GM18868 (cell line): ENCODE data around the gene PDIA4.
"Not testable (repeated sequence)": the region's sequence is repeated elsewhere in the genome, so short reads cannot be mapped to it uniquely, and the experiment has no call there.

Experiments
- ATAC-seq: cut with Tn5 transposase; IDR thresholded peaks from one replicate; pipeline ENCODE4 v1.9.1; 2021; ENCODE audit warnings: mild to moderate bottlenecking, moderate library complexity; ENCODE audit not compliant: unreplicated experiment

PDIA4 gene

DNA sequence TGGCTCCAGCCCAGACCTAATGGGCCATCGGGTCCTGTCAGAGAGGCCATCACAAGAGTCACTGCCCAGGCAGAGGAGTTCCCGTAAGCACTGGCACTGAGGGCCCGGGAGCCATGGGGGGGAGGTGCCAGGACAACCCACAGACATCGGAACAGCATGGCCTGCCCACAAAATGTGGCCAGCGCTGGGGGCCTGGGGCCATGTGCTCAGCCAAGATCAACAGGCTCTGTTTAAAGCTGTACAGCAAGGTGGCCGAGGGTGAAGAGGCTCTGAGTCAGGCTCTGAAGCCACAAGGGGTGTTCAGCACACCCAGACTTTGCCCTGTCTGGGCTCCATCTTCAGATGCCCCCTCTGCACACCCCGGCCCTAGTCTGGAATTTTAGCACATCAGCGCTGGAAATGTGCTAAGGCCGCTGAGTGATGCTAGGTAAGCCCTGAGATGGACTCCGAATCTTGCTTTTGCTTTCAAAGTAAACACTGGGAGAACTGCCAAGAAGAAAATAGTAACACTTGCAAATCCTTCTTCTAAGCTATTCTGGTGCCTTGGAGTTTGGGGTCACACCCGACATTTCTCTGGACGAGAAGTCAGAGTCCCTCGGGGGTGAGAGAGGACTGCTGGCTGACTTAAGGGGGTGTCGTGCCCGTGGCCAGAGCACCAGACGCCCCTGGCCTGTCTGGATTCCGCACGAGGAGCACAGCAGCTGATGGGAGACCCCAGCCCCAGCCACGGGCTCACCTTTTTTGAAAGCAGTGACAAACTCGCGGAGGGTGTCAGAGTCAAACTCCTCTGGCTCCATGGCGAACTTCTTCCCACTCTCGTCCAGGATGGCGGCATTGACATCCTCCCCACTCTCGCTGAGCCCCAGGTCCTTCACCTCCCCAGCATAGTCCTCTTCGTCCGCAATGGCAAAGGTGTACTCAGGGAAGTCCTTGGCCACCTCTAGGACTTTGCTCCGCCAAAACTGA, 23.6 kb downstream of the PDIA4 start:
- ATAC-seq = no peak

DNA sequence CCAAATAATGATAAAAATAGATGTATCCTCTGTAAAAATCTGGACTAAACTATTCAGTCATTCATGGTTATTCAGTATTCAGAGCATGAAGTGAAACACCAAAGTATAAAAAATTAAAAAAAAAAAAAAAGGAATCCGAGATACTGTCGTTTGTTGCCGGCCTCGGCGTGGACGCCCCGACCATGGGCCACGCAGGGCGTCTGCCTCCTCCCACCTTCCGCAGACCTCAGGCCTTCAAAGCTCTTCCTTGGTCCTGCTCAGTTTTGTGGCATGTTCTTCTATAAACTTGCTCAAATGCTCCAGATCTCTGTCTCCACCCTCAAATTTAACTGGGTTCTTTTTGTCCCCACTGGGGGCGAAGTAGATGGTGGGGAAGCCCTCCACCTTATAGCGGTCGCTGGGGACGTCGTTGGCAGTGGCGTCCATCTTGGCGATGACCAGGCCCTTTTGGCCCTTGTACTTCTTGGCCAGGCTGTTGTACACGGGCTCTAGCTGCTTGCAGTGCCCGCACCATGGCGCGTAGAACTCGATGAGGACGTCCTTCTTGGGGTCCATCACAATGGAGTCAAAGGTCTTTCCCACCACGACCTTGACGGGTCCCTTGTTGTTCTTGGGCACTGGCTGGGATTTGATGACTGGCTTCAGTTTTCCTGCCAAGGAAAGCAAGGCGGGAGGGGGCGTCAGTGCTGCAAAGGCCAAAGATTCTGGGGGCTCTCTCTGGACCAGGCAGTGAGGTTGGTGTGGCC, 24.6 kb downstream of the PDIA4 start:
- ATAC-seq = no peak

DNA sequence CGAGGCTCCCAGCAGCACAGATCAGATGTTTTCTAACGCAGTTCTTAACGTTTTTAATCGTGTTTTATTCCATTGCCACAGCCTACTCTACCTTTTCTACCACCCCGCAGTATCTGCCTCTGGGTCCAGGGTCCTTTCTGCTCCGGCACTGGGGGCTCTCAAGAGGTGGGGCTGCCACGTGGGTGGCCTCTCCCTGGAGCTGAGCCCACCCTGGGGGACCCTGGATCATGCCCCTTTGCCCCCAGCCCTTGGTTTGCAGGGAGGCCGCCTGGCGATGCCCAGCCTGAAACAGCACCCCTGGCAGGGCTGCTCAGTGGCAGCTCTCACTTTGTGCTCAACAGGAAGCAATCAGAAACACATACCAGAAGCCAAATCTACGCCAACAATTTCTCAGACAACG, 25.3 kb downstream of the PDIA4 start:
- ATAC-seq = no peak

DNA sequence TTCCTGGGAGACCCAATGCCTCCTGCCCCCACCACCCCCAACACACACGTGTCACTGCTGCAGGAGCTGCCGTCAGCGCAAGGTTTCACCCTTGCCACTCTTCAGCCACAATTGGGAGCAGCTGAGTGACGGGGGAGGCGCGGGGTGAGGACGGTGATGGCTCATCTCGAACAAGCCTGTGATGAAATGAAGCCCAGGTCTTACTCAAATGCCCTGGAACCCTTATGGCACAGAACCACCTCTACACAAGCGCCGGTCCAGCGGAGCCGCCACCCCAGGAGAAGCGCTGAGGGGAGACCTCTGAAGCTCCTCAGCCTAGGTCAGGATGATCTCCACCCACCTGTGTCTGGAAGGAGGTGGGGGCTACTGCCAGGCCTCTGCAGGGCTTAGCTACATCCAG, 25.7 kb downstream of the PDIA4 start:
- no peak for ATAC-seq

DNA sequence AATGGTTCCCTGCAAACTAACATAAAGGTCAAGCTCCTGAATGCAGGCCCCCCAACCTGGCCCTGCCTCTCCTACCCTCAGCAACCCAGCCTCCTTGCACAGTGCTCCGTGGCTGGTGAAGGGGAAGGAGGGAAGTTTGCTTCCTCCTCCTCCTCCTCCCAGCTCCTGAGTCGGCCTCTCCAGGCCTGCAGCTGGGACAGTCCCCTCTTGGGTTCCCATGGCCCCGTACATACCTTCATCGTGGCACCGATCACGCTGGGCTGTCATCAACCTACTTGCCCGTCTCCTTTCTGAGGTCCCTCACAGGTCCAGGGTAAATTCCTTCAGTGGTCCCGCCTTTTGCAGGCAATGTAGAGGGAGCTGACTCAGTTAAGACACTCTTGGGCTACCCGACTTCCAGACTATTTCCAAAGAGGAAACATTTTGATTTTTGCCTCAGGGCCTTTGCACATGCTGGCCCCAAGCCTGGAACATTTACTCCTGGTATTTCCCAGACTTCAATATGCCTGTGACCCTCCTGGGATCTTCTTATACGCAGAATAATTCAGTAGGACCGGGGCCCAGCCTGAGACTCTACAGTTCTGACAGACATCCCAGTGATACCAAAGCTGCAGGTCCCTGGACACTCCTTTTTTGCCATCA, 26.8 kb downstream of the PDIA4 start:
- no peak for ATAC-seq

DNA sequence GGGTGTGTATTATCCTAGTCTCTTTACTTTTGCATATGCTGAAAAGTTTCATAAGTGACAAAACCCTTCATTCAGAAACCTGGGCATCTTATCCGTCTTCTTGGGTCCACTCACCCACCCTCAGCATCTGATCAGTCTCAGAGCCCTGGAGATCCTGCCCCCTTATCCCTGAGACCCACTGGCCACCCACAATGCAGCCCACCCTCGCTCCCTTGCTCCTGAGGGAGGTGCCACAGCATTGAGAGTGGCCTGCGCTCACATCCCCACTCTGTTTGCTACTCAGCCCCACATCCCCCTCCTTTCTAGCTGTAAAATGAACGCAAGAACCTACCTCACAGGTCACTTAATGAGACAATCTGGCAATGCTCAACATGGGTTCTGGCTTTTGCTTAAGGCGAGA, 27.3 kb downstream of the PDIA4 start:
- ATAC-seq = no peak

DNA sequence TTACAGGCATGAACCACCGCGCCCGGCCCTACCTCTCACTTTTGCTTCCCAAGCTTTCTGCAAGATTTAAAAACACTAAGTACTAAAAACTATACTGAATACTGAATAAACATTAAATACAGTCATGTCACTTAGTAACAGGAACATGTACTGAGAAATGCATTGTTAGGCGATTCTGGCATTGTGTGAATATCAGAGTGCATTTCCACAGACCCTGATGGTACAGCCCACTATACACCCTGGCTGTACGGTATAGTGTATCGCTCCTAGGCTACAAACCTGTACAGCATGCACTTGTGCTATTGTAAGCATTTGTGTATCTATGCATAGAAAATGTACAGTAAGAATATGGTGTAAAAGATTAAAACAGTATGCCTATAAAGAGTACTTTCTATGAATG, 29.1 kb downstream of the PDIA4 start:
- ATAC-seq = no peak

DNA sequence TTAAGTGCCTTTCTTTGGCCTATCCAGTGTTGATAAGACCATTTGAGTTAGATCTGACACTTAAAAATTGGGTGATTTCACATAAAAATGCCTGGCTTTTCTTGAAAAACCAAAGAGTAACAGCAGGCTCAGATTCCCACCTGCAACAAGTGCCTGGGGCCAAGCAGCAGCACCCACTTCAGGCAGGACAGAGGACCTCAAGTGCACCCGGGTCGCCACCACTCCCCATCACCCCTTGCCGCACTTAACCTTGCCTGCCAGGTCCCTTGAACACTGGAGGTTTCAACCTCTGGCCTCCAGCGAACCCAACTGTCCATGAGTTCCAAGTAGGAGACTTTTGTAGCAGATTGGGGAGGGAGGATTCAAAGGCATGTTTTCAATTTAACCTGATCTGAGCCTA, 30.8 kb downstream of the PDIA4 start:
- no peak for ATAC-seq

DNA sequence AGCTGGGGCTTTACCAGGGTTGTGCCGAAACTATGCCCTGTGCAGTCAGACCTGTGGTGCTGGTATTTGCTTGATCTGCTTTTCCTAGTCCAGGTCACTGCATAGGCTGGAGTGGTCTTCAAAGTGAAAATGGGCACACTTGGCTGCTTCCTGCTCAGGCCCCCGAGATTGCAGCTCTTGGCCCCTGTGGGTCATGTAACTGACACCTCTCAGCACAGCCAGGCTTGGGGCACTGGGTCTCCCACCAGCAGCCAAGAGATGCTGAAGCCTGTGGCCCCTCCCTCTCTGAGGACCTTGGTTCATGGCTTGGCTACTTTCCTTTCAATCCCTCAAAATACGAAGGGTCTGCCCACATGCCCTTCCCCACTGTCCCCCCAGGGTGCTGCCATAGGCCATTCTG, 33.7 kb downstream of the PDIA4 start:
- ATAC-seq = no peak

DNA sequence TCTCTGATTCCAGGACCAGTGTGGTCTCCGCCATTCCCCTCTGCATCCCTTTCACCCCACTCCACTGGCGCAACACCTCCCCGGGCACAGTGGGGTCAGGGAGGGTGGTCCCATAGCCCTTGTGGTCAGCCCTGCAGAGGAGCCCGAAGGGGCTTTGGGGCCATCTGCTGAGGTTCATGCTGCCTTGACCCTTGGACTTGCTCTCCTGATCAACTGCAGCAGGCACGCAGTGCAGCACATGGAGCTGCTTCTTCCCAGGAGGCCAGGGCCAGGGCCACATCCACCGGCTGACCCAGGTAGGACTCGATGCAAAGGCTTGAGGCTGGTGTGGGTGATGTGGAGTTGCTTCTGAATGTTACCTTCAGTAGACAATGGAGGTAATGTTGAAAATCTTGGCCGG, 35.1 kb downstream of the PDIA4 start:
- no peak for ATAC-seq

DNA sequence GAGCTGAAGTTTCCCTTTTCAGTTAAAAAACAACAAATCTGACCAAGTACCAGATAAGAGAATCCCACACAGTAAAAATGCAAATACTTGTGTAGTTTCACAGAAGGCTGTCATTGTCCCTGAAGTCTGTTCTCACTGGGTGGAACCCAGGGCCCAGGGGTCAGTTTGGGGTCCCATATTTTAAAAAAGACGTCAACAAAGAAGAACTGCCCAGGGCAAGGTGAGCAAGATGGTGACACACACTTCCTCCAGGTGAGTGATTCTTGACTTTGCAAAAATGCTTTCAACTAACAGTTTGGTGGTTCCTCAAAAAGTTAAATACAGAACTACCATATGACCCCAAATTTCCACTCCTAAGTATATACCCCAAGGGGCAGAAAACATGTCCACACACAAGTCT, 36.8 kb downstream of the PDIA4 start:
- no peak for ATAC-seq

DNA sequence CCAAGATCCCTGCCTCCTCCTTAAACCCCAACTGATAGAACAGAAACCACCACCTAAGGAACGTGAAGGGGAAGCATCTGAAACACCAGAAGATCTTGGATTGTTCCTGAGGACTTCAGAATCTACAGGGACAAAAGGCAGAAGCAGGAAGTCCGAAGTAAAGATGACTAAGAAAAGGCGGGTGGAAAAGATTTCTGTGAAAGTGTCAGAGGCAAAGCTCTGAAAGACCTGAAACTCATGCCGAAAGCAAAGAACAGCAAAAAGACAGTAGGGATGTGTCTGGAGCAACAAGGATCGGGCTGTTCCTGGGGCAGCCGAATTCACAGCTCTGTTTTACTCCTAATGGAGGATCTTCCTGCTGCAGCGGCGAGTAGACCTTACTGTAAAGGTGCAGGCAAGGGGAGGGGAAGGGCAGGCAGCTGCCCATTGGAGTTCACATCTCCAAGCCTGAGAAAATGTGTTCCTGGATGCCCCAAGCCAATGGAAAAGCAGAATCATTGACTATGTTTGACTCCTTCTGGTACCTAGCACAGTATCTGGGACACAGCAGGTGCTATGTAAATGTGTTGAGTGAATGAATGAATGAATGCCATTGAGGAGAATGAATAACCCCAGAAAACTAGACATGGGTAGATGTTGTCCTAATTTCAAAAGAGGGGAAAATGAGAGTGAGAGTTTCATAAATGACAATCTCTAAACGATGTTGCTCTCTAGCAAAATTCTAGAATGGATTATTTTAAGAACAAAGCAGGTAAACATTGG, 40.4 kb downstream of the PDIA4 start:
- ATAC-seq = peak; percentile 4

DNA sequence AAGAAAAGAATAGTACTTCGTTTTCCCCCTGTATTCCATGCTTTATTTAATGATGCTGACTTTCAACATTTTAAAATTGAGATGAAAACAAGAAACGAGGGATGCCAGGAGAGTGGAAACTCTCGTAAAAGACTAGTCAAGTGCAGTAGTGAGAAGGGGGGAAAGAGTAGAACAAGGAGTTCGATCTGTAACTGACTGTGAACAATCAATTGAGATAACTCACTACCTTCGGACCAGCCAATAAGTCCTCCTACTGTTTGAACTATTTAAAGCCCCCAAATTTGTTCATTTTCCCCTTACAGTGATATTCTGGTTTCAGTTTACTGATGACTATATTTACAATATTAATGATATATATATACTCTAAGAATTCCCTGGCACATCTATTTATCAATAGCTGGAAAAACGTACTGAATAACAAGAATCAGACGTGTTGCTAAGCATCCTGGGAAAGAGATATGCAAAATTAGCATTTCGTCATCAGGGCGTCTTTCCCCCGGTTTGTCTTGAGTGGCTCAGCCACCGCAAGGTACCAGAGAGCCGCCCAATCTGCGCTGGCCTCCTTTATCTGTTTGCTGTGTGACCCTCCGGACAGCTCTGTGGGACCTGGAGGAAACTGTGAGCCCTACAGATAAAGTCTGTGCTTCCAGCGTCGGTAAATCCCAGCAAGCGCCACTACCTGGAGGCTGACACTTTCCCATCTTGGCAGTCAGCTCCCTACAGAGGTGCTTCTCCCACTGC, 41.1 kb downstream of the PDIA4 start:
- ATAC-seq = peak; percentile 92

DNA sequence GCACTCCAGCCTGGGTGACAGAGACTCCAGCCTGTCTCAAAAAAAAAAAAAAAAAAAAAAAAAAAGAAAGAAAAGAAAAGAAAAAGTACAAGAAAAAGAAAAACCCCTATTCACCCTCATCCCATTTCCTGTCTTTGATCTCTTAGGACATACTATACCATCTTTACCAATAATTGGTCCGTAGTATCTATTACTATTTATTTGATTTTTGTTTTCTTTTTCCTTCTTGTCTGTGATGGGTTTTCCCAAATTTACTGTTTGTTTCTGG, 41.6 kb downstream of the PDIA4 start:
- no peak for ATAC-seq

DNA sequence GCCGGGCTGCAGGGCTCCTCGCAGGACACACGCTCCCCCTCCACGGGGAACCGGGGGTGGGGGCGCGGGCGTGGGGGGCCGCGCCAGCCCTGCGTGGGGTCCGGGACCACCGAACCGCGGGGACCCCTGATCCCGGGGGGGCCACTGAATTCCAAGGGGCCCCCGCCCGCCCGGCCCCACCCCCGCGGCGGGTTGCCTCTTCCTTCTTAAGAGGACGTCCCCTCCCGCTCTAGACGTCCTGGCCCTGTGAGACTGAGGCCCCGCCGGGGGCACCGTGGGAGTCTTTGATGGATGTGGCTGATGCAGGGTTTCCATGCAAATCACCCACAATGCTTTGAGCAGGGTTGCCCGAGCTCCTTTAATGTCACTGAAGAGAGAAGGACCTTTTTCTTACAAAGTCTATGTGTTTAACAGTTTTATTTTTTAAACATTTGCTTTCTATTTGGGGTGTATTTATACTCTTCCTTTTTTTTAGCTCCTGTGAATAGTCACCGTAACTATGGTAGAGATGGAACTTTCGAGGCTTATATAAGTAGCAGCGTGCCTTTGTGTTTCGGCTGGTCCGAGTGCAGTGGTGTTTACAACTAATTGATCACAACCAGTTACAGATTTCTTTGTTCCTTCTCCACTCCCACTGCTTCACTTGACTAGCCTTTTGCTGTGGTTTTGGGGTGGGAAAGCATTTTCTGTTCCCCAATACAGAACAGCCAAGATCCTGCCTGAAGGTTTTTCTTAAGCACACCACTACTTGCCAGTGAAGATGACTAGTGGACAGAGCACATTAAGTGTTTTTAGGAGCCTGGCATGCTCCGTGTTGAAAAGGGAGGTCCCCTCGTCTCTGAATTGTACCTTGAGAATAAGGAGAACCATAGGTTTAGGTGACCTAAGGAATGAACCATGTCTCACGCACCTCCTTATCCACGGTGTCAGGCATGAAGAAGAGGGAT, 44.8 kb downstream of the PDIA4 start:
- peak; percentile 55 for ATAC-seq

DNA sequence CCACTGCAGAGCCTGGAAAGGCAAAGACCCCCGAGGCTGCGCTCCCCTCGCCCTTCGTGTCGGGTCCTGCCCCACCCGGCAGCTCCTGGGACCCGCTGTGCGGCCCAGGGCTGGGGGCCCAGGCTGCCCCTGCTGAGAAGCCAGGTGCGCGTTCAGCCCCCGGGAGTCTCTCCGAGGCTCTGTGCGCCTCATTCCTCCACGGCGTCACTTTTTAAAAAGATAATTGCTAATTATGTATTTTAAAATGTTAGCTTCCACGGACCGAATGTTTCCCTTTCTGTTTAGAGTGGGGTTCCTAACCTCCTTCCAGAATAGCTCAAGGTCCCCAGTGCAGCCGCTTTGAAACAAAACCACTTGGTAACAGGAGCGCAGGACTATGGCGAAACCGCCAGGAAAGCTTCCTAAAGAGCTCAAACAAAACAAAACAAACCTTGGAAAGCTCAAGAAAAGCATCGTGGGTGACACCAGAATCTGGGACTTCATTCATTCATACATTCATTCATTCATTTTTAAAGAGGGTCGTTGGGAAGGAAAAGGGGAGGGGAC, 45.6 kb downstream of the PDIA4 start:
- ATAC-seq = no peak

DNA sequence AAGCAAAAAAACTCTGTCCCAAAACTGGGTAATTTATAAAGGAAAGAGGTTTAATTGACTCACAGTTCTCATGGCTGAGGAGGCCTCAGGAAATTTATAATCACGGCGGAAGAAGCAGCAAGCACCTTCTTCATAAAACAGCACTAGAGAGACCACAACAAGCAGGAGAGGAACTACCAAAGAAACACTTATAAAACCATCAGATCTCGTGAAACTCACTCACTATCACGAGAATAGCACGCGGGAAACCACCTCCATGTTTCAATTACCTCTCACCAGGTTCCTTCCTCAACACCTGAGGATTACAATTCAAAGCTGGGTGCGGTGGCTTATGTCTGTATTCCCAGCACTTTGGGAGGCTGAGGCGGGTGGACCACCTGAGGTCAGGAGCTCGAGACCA, 48.5 kb downstream of the PDIA4 start:
- no peak for ATAC-seq

DNA sequence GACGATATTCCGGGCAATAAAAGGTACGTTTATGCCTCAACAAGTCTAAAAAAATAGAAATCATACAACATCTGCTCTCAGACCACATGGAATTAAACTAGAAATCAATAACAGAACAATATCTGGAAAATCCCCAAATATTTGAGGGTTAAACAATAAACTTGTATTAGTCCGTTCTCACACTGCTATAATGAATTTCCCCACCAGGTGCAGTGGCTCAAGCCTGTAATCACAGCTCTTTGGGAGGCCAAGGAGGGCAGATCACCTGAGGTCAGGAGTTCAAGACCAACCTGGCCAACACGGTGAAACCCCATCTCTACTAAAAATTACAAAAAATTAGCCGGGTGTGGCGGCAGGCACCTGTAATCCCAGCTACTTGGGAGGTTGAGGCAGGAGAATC, 49.2 kb downstream of the PDIA4 start:
- ATAC-seq = not testable (repeated sequence)

DNA sequence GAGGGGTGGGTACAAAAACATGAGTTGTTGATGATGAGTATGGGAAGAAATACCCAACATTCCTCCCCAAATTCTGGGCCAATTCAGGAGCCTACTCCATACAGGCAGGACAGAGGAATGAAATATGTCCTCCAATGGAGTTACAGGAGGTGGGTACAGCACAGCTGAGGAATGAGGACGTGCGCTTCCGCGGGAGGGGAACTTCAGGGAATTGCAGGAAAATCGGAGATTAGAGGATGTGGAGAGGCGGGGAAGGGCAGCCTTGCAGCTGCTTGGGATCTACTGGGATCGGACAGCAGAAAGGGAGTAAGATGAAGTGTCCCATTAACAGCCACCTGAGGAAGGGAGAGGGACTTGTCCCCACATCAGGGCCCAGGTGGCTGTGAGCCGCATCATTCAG, 50.2 kb downstream of the PDIA4 start:
- no peak for ATAC-seq
